ENCODE measurements around the gene C12orf75. TPM values are rescaled to one million over a fixed set of nuclear protein-coding genes. Genes with fewer than 3 reads are reported as not detected.

The C12orf75 gene
- total and polyA plus RNA-seq, 2 donors (not counting 3 experiments of a cell fraction or from before 2014, with no cell fraction given): 23.6 to 60.7 TPM

DNA sequence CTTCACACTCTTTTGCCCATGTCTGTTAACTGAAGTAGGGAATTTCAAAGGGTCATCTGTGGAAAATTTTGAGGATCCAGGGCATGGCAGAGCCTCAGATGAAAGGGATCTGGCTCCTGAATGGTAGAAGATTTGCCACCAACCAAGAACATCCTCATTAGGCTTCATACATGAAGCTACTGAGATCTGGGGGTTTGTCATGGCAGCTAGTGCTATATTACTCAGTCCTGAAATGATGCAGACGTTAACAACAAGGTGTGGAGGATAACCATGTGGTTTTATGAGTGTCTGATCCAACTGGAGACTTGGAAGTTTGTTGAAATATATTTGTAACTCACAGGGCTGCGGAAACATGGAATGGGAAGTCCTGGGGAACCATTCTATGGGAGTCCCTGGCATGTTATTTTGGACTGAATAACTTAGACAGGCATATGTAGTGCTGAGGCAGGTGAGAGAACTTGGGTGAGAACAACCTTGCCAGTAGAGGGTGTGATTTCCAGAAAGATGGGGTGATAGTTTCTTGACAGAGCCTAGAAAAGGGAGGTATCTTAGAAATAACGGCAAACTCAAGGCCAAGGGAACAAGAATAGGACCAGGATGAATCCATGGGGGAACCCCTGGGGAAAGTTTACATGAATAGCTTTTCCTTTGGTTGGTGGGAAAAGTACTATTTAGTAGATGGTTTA lies 42.0 kb upstream of the C12orf75 start:
- ChIA-PET CTCF (interaction anchor here (1.2 kb wide), 1 partner anchor 9 kb away, joined by 3 read pairs; no protein-coding TSS in a partner anchor), POLR2A (no interaction called here)
- Histone ChIP-seq H3K9me1 (replicated peaks; ENCODE audit: control insufficient read depth, extremely low read depth, insufficient read depth, low read length) (no peaks in the 10 kb centered on the region), H3K27ac (ENCODE audit: insufficient read depth, low read depth, low read length) (no peak overlapping the region), H3K4me3 (replicated peaks in 1 of 3; ENCODE audit: insufficient read depth in 1 of 3, low read depth in 1 of 3, low read length in 3 of 3) (no peak overlapping the region), H3K4me2 (ENCODE audit: insufficient read depth, low read length) (no peak overlapping the region), H4K20me1 (replicated peaks; ENCODE audit: control insufficient read depth, extremely low read depth, insufficient read depth, low read length) (no peaks in the 10 kb centered on the region), H3K79me2 (ENCODE audit: control insufficient read depth, insufficient read depth, low read length) (no peaks in the 10 kb centered on the region), H3K9me3 (replicated peaks; ENCODE audit: control insufficient read depth, insufficient read depth, low read length) (no peaks in the 10 kb centered on the region), H3K27me3 (ENCODE audit: control insufficient read depth in 2 of 2, insufficient read depth in 2 of 2, low read length in 2 of 2) (no peaks in the 10 kb centered on the region), H2AFZ (ENCODE audit: low read depth, low read length) (no peak overlapping the region), H3K9ac (replicated peaks; ENCODE audit: extremely low read depth, insufficient read depth, low read length) (no peak overlapping the region), H3K4me1 (ENCODE audit: control insufficient read depth, extremely low read depth, insufficient read depth, low read length) (peaks cover 19% of the 10 kb centered on the region), H3K36me3 (ENCODE audit: control insufficient read depth in 2 of 2, extremely low read depth in 1 of 2, insufficient read depth in 2 of 2, low read length in 2 of 2) (no peaks in the 10 kb centered on the region)
- no peak for DNase-seq (ENCODE audit: low read depth, low spot score)
- TF ChIP-seq FOS (IDR thresholded peaks at IDR 0.05; ENCODE audit: borderline replicate concordance, insufficient read depth, low read length) (no peak), POLR2A (IDR thresholded peaks at IDR 0.05; ENCODE audit: low read depth, low read length) (no peak), GATA2 (IDR thresholded peaks at IDR 0.05; ENCODE audit: insufficient read depth, insufficient read length, low read depth, low read length) (no peak), JUN (IDR thresholded peaks at IDR 0.05; ENCODE audit: borderline replicate concordance, insufficient read depth, insufficient read length, low read depth) (no peak), MYC (IDR thresholded peaks at IDR 0.05; ENCODE audit: low read depth, low read length) (no peak), EZH2 (IDR thresholded peaks at IDR 0.05; ENCODE audit: borderline replicate concordance, low read depth, low read length, severe bottlenecking) (no peak), POLR2AphosphoS5 (IDR thresholded peaks at IDR 0.05; ENCODE audit: insufficient read depth, low read depth, low read length) (no peak)
- TF ChIP-seq, protein P1, sequence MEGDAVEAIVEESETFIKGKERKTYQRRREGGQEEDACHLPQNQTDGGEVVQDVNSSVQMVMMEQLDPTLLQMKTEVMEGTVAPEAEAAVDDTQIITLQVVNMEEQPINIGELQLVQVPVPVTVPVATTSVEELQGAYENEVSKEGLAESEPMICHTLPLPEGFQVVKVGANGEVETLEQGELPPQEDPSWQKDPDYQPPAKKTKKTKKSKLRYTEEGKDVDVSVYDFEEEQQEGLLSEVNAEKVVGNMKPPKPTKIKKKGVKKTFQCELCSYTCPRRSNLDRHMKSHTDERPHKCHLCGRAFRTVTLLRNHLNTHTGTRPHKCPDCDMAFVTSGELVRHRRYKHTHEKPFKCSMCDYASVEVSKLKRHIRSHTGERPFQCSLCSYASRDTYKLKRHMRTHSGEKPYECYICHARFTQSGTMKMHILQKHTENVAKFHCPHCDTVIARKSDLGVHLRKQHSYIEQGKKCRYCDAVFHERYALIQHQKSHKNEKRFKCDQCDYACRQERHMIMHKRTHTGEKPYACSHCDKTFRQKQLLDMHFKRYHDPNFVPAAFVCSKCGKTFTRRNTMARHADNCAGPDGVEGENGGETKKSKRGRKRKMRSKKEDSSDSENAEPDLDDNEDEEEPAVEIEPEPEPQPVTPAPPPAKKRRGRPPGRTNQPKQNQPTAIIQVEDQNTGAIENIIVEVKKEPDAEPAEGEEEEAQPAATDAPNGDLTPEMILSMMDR (IDR thresholded peaks at IDR 0.05; ENCODE audit: extremely low read depth in 1 of 2, insufficient read depth in 1 of 2, low read depth in 1 of 2, low read length in 2 of 2): no peak
- TF ChIP-seq, protein P2, sequence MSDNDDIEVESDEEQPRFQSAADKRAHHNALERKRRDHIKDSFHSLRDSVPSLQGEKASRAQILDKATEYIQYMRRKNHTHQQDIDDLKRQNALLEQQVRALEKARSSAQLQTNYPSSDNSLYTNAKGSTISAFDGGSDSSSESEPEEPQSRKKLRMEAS (IDR thresholded peaks at IDR 0.05; ENCODE audit: insufficient read depth, insufficient read length): no peak
- BruUV-seq (replicated peaks): no TSS peak
- dilution Hi-C loops (cut with MboI; ENCODE audit: extremely low pct_ligation_motif_present, low sequenced_read_pairs) (no loop called here), intact Hi-C loops (cut with micrococcal nuclease) (no loop called here)
- FAIRE-seq: no peak
